CD14-positive monocyte (primary cell): ENCODE results near the gene ABHD11. TPM values are rescaled to one million over a fixed set of nuclear protein-coding genes. Genes with fewer than 3 reads are reported as not detected.

Experiments
- DNase-seq, 3 donors: peaks; one replicate each; pipeline ENCODE4 v3.0.0-alpha.2; 2011 to 2022
- H2AFZ ChIP-seq: 2 replicates; pipeline ENCODE4 v1.6.0; 2012; ENCODE audit warnings: mild to moderate bottlenecking, low read depth, low read length, inconsistent platforms; ENCODE audit not compliant: insufficient read depth, poor library complexity, severe bottlenecking
- H3K27ac ChIP-seq, 2 donors: 1 replicate in 1 of 2; 2 replicates in 1 of 2; pipeline ENCODE4 v1.5.1; 2012 to 2013; ENCODE audit warnings: low read length in 2 of 2, control low read depth in 1 of 2, inconsistent platforms in 1 of 2, low read depth in 1 of 2, mild to moderate bottlenecking in 1 of 2
- H3K27me3 ChIP-seq, 2 donors: one replicate each; pipeline versions ENCODE4 v1.6.0 to v1.6.1; 2011 to 2013; ENCODE audit warnings: low read length in 2 of 2; ENCODE audit not compliant: control insufficient read depth in 2 of 2, insufficient read depth in 2 of 2
- H3K36me3 ChIP-seq, 2 donors: replicated peaks in 1 of 2; 1 replicate in 1 of 2; 2 replicates in 1 of 2; pipeline versions ENCODE4 v1.5.1 to v1.6.1; 2012 to 2013; ENCODE audit warnings: low read length in 2 of 2, control low read depth in 1 of 2, inconsistent platforms in 1 of 2, mild to moderate bottlenecking in 1 of 2; ENCODE audit not compliant: insufficient read depth in 2 of 2, control insufficient read depth in 1 of 2
- H3K4me1 ChIP-seq, 2 donors: 1 replicate in 1 of 2; 2 replicates in 1 of 2; pipeline versions ENCODE4 v1.5.1 to v1.6.1; 2012 to 2013; ENCODE audit warnings: low read length in 2 of 2, control low read depth in 1 of 2, inconsistent platforms in 1 of 2, mild to moderate bottlenecking in 1 of 2, moderate library complexity in 1 of 2; ENCODE audit not compliant: insufficient read depth in 2 of 2, control insufficient read depth in 1 of 2
- H3K4me2 ChIP-seq: replicated peaks from 2 replicates; pipeline ENCODE3; 2012; ENCODE audit warnings: low read length, moderate library complexity, mild to moderate bottlenecking; ENCODE audit not compliant: poor library complexity, severe bottlenecking; ENCODE audit errors: extremely low read depth
- H3K4me3 ChIP-seq, 3 experiments: fragments of 200-600 bp in 1 of 3; sonication (generic) in 1 of 3; replicated peaks in 1 of 3; 1 replicate in 2 of 3; 2 replicates in 1 of 3; pipeline ENCODE4 v1.5.1; 2011 to 2013; ENCODE audit warnings: low read length in 3 of 3, mild to moderate bottlenecking in 3 of 3, control low read depth in 2 of 3, low read depth in 2 of 3, inconsistent platforms in 1 of 3, moderate library complexity in 1 of 3
- H3K79me2 ChIP-seq: 2 replicates; pipeline ENCODE4 v1.6.0; 2012; ENCODE audit warnings: mild to moderate bottlenecking, control low read depth, inconsistent platforms, low read length, moderate library complexity; ENCODE audit not compliant: insufficient read depth
- H3K9ac ChIP-seq: 2 replicates; pipeline ENCODE4 v1.6.0; 2017; ENCODE audit warnings: low read length, mild to moderate bottlenecking; ENCODE audit not compliant: insufficient read depth, poor library complexity, severe bottlenecking
- H3K9me3 ChIP-seq, 2 donors: replicated peaks in 1 of 2; 1 replicate in 1 of 2; 2 replicates in 1 of 2; pipeline versions ENCODE4 v1.5.1 to v1.6.1; 2012 to 2013; ENCODE audit warnings: low read length in 2 of 2, control low read depth in 1 of 2; ENCODE audit not compliant: control insufficient read depth in 1 of 2, insufficient read depth in 1 of 2
- H4K20me1 ChIP-seq: 2 replicates; pipeline ENCODE4 v1.6.0; 2012; ENCODE audit warnings: mild to moderate bottlenecking, low read length, control low read depth, moderate library complexity; ENCODE audit not compliant: insufficient read depth
- H3K27ac Mint-ChIP-seq, 7 donors: one replicate each; pipeline ENCODE4 v1.8.0; 2020; ENCODE audit warnings: mild to moderate bottlenecking in 7 of 7, mixed read lengths in 7 of 7, moderate library complexity in 6 of 7, inconsistent platforms in 2 of 7
- H3K27me3 Mint-ChIP-seq, 3 donors: one replicate each; pipeline ENCODE4 v1.8.0; 2021 to 2022; ENCODE audit warnings: low read depth in 3 of 3, mild to moderate bottlenecking in 3 of 3, mixed read lengths in 3 of 3, moderate library complexity in 3 of 3, inconsistent platforms in 1 of 3
- H3K36me3 Mint-ChIP-seq, 2 donors: one replicate each; pipeline ENCODE4 v1.8.0; 2020; ENCODE audit warnings: mixed read lengths in 2 of 2, inconsistent platforms in 1 of 2, mild to moderate bottlenecking in 1 of 2
- H3K4me1 Mint-ChIP-seq: one replicate; pipeline ENCODE4 v1.8.0; 2020; ENCODE audit warnings: mild to moderate bottlenecking, mixed read lengths
- H3K4me3 Mint-ChIP-seq, 2 donors: one replicate each; pipeline ENCODE4 v1.8.0; 2020; ENCODE audit warnings: mild to moderate bottlenecking in 2 of 2, mixed read lengths in 2 of 2, moderate library complexity in 1 of 2
- H3K9me3 Mint-ChIP-seq, 7 donors: one replicate each; pipeline ENCODE4 v1.8.0; 2020 to 2022; ENCODE audit warnings: mixed read lengths in 7 of 7, mild to moderate bottlenecking in 6 of 7, moderate library complexity in 6 of 7, inconsistent platforms in 2 of 7
- WGBS: methylation state at CpG from one replicate; pipeline ENCODE4 v1.1.5; 2013; ENCODE audit warnings: missing lambda C conversion rate; ENCODE audit not compliant: insufficient coverage; 5-methylcytosine and 5-hydroxymethylcytosine counted together
- intact Hi-C, 2 donors: fragments of 100-400 bp; cut with micrococcal nuclease; formaldehyde crosslinking; loops; one replicate each; pipeline versions ENCODE4 v1.15.0 to v1.15.1; 2023
- polyA plus RNA-seq, 3 donors: library from polyadenylated mRNA; depleted of rRNA in 1 of 3; unstranded in 2 of 3; stranded (reverse) in 1 of 3; fragments of 300-500 nt in 2 of 3; fragments of >200 nt in 1 of 3; fragmentation: Illumina TruSeq in 2 of 3; gene quantifications; 1 replicate in 2 of 3; 2 replicates in 1 of 3; pipeline ENCODE4 v1.2.3, GENCODE V29; 2012 to 2021
- TF ChIP-seq, protein P1 (sequence below): fragments of 200-600 bp; IDR thresholded peaks from one replicate; pipeline ENCODE4 v1.8.0; 2022; ENCODE audit warnings: antibody characterized with exemption, mild to moderate bottlenecking

ABHD11 gene
- polyA plus RNA-seq, 3 donors: 20.3 to 23.5 (median 22.1) TPM

DNA sequence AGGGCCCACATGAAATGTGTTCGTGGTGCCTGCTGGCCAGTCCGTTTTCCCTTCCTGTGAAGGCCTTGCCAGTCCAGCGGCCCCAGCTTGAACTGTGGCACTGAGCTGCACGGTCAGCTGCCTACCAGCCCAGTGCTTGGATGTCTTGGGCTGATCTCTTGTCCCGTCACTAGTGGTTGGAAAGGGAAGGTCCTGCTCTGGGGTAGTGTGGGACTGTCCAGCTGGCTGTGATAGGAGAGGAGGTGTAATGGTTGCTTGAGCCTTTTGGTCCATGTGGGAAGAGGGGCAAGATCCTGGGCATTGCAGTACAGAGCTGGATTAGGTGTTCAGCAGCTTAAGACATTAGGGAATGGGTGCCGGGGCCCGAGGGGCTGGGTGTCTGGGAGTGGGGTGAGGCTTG lies 40.2 kb downstream of the ABHD11 start:
- Mint-ChIP-seq H3K36me3 (peaks cover 61 to 66% of the 10 kb centered on the region in 2 donors), H3K27ac (peak overlapping the region in 2 of 7 donors; percentile 57 to 89), H3K4me1 (peaks cover 8% of the 10 kb centered on the region), H3K9me3 (peaks cover 0 to 7% (median 3%) of the 10 kb centered on the region in 7 donors), H3K4me3 (no peak overlapping the region), H3K27me3 (peaks cover 17 to 27% (median 27%) of the 10 kb centered on the region in 3 donors)
- H2AFZ ChIP-seq: no peak overlapping the region
- WGBS: 100% methylated on average over 5 of the region's 7 CpGs
- H3K4me1 ChIP-seq: peaks cover 0 to under 1% of the 10 kb centered on the region in 2 donors
- H3K36me3 ChIP-seq: peaks cover 51 to 62% of the 10 kb centered on the region in 2 donors
- H3K27me3 ChIP-seq: peaks cover 5 to 20% of the 10 kb centered on the region in 2 donors
- H3K9ac ChIP-seq: no peak overlapping the region
- no peaks in the 10 kb centered on the region for H3K9me3 ChIP-seq
- no peak for DNase-seq
- H4K20me1 ChIP-seq: no peaks in the 10 kb centered on the region
- H3K4me2 ChIP-seq: no peak overlapping the region
- no peak overlapping the region for H3K4me3 ChIP-seq
- intact Hi-C loops: no loop called here
- TF ChIP-seq, protein P1, sequence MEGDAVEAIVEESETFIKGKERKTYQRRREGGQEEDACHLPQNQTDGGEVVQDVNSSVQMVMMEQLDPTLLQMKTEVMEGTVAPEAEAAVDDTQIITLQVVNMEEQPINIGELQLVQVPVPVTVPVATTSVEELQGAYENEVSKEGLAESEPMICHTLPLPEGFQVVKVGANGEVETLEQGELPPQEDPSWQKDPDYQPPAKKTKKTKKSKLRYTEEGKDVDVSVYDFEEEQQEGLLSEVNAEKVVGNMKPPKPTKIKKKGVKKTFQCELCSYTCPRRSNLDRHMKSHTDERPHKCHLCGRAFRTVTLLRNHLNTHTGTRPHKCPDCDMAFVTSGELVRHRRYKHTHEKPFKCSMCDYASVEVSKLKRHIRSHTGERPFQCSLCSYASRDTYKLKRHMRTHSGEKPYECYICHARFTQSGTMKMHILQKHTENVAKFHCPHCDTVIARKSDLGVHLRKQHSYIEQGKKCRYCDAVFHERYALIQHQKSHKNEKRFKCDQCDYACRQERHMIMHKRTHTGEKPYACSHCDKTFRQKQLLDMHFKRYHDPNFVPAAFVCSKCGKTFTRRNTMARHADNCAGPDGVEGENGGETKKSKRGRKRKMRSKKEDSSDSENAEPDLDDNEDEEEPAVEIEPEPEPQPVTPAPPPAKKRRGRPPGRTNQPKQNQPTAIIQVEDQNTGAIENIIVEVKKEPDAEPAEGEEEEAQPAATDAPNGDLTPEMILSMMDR: no peak
- H3K79me2 ChIP-seq: no peaks in the 10 kb centered on the region
- no peak overlapping the region for H3K27ac ChIP-seq

DNA sequence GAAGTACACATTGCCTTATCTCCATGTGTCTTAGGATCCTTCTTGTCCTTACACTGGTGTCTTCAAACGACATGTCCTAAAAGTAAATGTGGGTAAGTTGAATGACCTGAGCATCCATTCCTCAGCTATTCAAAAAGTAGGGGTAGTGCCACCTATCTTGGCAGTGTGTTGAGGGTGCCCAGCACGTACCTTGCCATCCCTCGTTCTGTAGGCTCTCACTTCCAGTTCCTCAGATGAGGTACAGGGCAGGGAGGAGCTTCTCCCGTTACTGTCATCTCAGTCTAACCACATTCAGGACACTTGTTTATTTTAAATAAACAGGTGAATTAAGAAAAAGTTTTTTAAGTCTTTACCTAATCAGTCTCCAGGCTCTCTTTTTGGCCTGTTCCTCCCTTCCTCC lies 42.2 kb downstream of the ABHD11 start:
- H3K9me3 ChIP-seq: no peaks in the 10 kb centered on the region
- Mint-ChIP-seq H3K27ac (peak overlapping the region in 1 of 7 donors; percentile 15), H3K36me3 (peaks cover 79 to 80% of the 10 kb centered on the region in 2 donors), H3K9me3 (no peaks in the 10 kb centered on the region), H3K4me3 (no peak overlapping the region), H3K27me3 (peaks cover under 1 to 7% (median 7%) of the 10 kb centered on the region in 3 donors), H3K4me1 (no peaks in the 10 kb centered on the region)
- no peak overlapping the region for H3K27ac ChIP-seq
- H3K9ac ChIP-seq: no peak overlapping the region
- H2AFZ ChIP-seq: no peak overlapping the region
- no peaks in the 10 kb centered on the region for H3K4me1 ChIP-seq
- TF ChIP-seq, protein P1: no peak
- H3K79me2 ChIP-seq: no peaks in the 10 kb centered on the region
- no peak overlapping the region for H3K4me3 ChIP-seq
- H3K27me3 ChIP-seq: no peaks in the 10 kb centered on the region
- H3K4me2 ChIP-seq: no peak overlapping the region
- DNase-seq: no peak
- H3K36me3 ChIP-seq: peaks cover 70 to 82% of the 10 kb centered on the region in 2 donors
- no CpG with 5 or more reads among the region's 4 CpGs for WGBS
- intact Hi-C loops: no loop called here
- peaks cover 6% of the 10 kb centered on the region for H4K20me1 ChIP-seq
